ENCODE data around the gene ACOXL.

The ACOXL gene

DNA sequence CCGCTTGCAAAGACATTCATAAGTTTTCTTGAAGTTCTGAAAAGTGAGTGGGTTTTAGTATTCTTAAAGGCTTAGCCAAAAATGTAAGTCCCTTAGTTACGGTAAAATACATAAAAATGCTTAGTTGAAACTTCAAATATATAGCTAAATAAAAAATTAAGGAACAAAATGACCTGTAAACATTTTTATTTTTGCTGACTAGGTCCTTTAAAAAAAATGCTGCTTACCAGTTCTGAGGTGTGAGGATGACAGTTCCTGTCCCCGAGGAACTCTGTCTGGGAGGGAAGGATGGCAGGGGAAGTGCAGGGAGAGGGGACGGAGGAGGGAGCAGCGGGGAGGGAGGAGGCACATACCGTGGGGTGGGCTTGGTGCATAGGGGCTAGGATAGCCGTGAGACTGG is 285.5 kb downstream of the ACOXL start:
- no peak for DNase-seq

DNA sequence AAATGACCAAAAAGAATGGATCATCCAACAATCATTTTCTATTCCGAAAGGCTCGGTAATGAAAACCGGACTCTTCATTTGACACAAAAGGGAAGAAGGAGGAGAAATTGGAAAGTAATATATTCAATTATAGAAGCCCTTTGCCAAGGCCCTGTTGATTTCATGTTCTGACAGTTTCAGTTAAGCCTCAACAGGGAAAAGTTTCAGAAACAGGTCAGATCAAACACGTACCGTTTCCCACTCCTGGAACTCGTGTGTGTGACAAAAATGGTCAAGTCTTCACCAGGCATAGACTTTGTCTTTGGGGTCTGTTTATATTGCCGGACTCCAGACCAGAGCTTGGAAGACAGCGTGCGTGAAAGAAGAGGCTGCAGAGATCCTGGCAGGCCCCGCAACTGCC is 287.0 kb downstream of the ACOXL start:
- DNase-seq, result no peak

DNA sequence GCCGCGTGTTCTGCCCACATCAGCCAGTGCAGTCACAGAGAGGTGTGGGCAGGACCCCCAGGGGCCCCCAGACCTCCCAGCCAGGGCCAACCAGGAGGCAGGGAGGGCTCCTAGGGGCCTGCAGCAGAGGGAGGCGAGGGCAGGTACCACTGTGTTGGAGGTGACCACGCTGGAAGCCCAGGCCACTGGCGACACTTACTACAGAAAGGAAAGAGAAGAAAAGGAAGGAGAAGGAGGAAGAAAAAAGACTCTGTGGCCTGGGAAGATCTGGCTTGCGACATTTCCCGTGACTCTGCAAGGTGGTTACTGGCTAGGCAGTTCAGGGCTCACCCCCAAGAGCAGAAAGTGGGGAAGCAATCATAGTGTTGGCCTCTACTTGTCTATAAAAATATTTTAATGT is 290.3 kb downstream of the ACOXL start:
- no peak for DNase-seq

DNA sequence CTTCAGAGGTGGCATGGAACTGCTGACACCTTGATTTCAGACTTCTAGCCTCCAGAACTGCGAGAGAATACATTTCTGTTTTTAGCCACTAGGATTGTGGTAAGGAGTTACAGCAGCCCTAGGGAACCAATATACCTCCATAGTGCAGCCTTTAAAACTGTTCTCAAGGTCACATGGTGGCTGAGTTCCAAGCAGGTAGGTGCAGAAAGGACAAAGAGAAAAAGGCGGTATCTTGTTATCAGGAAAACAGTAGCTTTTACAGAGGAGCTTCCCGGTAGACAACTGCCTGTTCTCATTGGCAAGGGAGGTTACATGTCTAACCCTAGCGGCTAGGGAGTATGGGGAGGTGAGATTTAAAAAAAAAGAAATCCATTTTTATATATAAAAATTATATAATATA is 292.1 kb downstream of the ACOXL start:
- DNase-seq, result no peak

DNA sequence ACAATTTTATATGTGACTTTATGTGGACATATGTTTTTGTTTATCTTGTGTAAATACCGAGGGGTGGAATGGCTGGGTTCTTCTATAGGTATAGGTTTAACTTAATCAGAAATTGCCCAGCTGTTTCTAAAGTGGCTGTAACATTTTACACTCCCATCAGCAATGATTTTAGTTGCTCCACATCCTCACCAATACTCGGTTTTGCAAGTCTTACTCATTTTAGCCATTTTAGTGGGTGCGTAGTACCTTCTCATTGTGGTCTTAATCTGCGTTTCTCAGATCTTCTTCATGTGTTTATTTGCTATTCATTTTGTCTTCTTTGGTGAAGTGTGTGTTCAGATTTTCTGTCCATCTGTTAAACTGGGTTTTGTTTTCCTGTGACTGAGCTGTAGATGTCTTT is 292.9 kb downstream of the ACOXL start:
- no peak for DNase-seq

DNA sequence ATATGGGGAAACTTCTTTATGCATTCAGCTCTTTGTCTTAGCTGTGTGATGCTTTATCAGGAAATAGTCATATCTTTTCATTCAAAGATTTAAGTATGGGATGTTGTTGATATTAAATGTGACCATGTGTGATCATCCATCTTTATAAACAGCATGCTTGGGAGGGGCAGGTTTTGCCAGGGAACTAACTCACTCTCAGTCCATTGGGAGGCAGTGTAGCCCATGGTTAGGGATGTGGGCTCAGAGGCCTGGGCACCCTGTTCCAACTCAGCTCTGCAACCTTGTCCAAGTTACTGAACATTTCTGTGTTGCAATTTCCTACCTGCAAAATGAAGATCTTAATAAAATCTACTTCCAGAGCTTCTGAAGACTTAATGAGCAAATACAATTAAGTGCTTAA is 296.3 kb downstream of the ACOXL start:
- no peak for DNase-seq

DNA sequence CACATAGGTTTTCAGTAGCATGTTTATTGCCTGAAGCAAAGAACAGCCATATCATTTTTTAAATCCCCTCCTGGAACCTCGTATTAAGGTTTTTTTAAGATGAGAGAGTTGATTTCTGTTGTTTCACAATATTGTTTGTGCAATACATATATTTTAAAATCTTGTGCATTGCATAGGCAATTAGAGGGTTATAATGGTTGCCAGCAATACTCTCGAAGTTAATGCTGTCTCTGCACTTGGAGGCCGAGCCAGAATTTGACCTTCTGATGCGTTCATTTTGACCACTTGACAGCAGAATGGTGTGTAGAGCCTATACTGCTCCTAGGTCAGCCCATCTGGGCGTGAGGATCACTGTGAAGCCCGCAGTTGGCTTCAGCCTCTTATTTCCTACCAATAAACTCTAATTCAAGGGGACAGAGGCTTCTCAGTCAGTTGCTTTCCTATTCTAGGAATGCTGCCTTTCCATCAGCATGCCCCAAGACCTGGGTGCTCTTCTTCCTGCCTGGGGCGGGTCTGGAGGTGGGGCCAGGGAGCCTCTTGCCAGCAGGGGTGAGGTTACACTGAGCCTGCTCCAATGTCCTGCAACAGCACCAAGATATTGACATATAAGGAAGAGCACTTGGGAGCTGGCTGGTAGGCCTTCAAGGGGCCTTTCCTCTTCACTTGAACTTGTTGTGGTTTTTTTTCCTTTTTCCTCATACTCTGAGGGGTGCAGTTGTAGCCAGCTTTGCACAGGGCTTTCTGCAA is 297.0 kb downstream of the ACOXL start:
- DNase-seq, result no peak

DNA sequence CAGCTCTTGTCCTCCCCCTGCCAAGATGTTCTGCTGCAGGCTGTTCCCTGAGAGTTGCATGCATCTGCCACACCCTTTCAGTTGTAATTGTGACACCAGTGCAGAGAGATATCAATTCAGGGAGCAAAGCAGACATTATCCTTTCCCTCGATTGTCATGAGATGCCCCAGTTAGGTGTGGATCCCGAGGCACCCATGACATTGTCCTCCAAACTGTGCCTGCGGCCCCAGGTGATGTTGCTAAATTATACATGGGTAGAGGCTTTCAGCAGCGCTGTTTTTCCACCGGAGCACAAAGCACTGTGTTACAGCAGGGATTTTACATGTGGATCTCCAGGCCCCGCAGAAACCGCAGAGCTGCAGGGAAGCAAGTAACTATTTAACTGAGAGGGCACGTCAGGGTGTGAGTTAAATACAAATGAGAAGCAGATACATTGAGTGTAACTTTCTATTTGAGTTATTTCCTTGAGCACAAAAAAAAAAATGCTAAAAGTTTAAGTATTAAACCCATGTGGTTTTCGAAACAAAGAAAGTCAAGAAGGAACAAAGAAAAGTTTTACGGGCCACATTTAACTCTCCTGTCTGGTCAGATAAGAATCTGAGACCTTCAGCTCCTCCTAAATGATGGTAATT is 298.0 kb downstream of the ACOXL start:
- DNase-seq, result peak; percentile 36

DNA sequence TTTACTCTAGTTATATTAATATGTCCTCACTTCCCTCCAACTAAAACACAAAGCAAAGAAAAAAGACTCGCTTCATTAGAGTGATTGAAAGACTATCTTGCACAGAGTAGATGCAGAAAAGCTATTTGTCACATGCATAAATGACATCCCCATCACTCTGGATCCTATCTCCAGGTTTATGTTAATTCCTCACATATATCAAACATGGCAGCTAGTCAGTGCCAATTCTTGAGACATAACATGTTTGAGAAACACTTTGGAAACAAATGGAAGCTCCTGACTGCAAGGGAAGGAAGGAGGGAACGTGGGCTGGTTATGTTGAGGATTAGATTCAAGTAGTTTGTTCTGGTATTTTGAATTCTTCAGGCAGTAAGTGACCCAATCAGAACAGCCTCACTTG is 298.6 kb downstream of the ACOXL start:
- DNase-seq, result no peak

DNA sequence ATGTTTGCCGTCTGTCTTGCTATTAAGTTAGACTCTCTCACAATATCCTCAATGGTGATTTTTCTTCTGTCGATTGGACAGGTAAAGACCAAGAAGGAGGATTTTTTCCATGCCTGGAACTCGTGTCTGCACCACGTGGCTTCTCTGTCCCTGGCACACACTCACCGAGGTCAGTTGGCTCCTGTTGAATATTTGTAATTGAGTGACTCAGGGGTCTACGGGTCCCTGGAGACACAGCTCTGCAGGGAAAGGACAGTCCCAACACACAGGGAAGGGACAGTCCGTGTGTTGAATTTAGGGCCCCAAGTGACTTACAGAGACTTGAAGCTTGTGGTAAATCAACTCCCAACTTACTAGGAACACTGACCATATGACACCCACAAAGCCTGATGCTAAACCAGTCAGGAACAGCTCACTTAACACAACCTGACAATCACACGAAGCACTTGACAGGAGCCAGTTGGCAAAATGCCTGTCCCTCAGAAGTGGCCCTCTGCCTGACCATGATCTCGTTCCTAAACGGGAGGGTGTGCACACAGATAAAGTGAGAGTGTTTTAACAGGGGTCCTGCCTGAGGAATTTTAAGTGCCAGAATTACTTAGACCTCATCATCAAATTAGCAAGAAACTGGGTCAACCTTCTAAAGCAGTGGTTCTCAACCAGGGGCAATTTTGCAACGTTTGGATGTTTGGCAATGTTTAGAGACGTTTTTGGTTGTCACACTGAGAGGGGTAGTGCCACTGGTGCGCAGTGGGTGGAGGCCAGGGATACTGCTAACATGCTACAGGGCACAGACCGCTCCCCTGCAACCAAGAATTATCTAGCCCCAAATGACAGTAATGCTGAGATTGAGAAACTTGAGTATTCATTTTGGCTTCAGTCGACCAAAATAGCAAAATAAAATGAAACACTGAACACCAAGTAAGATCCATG is 299.4 kb downstream of the ACOXL start:
- no peak for DNase-seq

DNA sequence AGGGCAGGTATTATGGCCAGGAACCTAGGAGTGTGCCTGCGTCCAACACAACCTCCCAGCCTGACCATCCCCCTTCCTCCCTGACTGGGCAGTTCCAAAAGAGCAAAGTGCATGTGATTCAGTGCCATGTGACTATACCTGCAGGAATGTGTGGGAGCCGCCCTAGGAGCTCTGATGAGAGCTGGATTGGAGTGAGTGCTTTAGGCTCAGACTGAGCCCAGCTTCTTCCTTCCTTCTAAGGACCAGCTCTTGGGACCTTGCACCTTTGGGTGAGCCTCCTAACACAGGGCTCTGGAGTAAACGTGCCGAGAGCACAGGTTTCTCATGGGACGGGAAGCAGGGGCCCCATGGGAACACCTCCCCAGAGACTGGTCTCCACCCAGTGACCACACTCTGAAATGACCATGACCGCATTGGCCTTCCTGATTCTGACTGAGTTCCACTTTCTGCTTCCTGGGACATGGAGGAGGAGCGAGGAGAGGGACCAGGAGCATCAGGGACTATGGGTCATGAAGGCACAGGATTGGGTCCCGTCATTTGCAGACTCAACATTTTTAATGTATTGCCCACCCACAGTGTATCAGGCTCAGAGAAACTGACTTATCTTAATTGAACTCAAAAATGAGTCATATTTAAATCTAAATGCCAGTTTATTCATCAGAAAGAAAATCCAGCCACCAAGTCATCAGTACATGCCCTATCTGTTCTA is 300.5 kb downstream of the ACOXL start:
- no peak for DNase-seq

DNA sequence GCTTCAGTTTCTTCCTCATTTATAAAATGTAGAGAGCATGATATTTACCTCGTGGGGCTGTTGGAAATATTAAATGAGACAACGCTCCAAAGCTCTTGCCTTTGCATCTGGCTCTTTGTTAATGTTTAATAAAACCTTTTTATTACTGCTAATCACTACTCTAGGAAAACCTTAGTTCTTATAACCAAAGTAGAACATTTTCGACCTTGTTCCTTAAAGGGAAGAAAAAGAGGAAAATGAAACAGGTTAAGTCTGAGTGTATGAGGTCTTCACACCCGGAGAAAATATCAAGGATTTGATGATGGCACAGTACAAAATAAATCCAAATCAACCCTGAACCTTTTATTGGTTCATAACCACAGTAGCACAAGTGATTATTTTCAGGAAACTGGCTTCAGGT is 301.8 kb downstream of the ACOXL start:
- no peak for DNase-seq

DNA sequence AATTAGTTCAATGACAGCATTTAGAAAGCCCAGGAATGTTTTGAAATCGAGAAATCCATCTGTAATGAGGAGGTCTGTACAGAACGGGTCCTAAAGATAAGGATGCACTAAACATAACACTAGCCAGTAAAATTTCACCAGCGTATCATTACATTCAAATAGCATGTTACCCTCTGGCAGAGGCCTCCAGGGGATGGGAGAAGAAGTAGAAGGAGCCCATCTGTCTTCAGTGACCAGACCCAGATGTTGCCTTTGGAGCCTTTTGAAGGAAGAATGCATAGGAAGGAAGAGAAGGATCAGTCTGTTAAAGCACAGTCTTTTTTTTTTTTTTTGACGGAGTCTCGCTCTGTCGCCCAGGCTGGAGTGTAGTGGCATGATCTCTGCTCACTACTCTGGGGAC is 302.2 kb downstream of the ACOXL start:
- DNase-seq, result no peak

DNA sequence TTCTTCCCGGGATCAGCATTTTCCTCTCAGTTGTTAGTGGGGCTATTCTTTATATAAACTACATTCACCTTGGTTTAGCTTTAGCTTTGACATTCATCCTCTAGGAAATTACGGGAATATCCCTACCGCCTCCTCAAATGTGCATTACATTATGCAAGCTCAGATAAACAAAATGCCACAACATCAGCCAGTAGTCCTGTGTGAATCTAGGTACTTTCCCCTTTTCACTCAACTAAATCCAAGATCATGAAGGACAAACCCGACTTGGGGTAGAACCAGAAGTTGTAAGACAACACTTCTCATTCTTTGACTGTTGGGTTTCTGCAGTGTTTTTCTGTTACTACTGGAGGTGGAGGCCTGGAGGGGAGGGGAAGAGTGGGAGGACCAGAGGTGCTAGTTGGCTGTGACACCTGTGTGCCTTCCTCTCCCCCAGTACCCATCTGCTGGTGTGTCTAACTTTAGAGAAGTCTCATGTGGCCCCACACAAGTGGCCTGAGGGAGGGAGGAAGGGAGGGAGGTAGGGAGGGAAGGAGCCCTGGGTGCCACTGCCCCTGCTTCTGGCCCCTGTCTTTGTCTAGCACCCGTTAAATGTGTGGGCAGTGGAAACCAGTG is 303.6 kb downstream of the ACOXL start:
- DNase-seq, result no peak

DNA sequence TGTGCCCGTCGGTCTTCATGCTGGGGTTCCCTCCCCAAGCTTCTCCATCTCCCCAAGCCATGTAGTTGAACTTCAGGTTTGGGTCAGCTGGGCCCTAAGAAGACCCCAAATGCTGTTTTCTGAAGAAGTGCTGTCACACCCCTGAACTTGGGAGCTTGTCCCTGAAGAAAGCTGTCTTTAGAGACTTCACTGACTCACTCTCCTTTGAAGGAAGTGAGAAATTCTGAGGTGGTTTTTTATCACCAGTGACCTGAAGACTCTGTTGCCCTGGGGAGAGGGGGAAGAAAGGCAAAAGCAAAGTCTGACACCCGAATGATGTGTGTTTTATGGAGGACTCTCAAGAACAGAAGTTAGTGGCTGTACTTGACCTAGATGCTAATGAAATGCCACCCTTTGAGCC is 304.8 kb downstream of the ACOXL start:
- DNase-seq, result no peak

DNA sequence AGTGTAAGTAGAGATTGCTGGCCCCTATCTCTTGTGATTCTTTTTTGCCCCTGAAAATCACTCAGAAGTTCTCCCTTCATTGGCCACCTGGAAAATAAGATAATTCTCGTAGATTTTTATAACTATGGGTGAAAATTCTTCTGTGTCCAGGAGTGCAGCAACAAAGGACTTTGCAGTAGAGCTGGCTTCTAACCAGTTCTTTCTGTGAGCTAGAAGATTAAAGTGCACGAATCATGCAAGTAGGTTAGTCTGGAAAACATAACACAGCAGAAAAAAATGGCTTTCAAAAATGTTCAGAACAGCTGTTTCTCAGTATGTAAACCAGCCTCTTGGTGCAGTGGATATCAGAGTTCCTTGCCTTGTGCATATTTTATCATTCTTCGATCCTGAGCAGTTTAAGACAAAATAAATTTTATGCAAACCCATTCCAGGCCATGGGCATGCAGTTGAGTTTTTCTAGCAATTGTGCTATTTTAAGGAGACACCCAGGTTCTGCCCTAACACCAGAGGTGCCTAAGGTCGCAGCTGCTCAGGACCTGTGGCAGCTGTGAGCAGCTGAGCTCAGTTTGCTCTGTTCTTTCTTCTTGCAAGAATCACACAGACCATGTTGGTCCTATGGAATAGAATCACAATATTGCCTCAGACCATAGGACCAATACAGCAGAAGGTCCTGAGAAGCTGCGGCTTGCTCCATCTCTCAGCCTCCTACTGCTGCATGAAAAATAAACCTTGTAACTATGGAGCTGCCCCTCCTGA is 307.4 kb downstream of the ACOXL start:
- DNase-seq, result no peak

DNA sequence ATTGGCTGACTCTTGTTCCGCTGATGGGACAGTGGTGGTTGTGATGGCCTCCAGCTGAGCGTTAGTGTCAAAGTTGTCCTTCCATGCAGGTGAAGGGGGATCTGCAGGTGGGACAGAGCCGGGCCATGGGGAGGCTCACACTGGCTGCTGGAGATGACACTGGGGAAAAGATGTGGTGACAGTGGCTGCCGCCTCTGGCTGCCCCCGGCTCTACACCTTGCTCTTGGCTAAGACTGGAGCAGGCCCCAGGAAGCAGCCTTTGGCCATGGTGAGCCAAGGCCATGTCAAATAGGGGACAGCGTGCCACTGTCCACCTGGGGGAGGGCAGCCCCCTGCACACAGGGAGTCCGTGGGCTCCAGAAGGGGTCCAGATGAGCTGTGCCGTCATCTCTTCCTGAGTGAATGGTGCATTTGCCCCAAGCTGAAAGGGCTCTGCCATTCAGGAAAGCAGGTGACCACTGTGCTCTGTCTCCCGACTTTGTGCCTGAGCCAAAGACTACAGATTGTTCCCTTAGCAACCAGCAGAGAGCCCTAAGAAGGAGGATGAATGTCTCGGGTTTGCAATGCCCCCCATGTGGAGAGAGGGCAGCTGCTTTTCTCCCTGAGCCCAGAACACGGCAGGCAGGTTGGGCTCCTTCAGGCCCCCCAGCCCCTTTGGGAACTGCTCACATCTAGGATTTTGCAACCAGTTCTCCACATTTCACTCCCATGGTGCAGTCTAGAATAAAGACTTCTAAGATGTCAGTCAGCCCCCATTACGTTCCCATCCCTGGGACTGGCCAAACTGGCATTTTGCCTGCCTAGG is 309.2 kb downstream of the ACOXL start:
- DNase-seq, result no peak

DNA sequence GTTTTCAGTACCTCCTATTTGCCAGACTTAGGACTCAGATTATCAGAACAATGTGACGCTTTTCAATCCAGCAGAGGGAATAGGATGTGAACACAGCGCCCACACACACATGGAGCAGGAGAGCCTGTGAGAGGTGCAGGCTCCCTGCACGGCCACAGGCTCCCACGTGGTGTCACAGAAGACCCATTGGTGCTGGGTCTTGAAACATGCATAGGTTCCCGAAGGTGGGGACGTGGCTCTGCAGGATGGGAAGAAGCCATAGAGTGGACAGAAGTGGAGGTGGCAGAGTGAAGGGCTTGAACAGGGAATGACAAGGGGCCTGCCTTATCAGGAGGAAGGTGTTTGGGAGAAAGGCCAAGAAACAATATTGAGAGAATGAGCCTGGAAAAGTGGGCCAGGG is 309.9 kb downstream of the ACOXL start:
- no peak for DNase-seq

DNA sequence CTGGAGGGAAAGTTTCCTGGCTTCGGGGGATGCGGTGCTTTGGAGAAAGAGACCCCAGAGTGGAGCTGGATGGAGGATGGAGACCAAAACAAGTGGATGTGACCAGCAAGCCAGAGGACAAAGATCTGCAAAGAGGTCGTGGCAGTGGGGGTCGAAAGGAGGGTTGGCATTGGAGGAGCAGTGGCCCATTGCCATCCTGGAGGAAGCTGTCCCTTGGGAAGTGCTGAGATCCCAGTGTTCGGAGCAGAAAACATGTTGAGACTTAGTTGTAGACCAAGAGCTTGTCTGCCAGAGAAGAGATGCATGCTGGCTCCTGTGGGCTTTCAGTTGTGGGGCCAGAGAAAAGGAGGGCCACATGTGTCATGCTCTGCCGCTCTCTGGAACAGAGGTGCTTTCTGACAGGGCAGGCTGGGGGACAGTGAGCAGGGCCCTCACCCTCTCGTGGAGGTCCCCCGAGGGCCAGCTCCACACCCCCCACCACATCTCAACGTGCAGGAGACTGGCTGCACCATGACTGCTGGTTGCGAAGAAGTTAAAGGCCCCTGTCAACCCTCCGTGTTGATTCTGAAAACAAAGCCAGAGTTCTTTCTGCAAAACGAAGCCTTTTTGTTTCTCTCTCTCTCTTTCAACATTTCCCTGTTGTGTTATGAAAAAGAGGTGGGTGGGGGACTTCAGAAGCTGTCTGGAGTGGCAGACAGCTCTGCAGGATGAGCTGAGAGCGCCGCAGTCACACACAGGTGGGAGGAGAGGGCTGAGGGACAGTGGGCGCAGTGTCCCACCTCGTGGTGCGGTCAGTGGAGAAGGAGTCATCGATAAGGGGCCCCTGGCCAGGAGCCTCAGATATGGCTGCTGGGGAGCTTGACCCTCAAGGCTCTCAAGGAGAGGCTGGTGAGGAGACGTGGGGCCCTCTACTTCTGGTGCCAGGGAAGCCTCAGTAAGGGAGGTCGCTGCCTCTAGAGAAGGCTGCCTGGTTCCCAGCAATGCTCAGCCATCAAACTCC is 310.7 kb downstream of the ACOXL start:
- DNase-seq, result no peak

Measured in fibroblast of skin of scalp (primary cell).